Measurements from ENCODE around the gene ZBTB16.

Gene ZBTB16

DNA sequence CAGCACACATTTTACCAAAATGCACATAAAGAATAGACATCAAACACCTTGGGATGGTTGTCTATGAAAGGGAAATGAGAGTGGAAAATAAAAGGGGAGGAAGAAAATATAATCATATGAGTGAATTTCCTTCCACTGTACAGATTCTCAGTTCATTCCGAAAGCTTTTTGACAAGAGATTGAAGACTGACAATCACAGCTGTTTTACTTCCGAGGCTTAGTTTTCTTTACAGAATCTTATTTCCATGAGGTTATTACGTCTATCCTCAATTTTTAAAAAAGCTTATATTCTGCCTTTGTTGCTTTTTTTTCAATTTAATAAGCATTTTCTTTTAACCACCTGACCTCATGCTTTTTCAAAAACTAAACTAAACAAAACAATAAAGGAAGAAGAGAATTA lies 223.9 kb downstream of the ZBTB16 start:
- TF ChIP-seq, protein P1, sequence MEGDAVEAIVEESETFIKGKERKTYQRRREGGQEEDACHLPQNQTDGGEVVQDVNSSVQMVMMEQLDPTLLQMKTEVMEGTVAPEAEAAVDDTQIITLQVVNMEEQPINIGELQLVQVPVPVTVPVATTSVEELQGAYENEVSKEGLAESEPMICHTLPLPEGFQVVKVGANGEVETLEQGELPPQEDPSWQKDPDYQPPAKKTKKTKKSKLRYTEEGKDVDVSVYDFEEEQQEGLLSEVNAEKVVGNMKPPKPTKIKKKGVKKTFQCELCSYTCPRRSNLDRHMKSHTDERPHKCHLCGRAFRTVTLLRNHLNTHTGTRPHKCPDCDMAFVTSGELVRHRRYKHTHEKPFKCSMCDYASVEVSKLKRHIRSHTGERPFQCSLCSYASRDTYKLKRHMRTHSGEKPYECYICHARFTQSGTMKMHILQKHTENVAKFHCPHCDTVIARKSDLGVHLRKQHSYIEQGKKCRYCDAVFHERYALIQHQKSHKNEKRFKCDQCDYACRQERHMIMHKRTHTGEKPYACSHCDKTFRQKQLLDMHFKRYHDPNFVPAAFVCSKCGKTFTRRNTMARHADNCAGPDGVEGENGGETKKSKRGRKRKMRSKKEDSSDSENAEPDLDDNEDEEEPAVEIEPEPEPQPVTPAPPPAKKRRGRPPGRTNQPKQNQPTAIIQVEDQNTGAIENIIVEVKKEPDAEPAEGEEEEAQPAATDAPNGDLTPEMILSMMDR (IDR thresholded peaks at IDR 0.05), result no peak
- DNase-seq (ENCODE audit: low spot score), result no peak
- Histone ChIP-seq H3K4me3 (no peak overlapping the region), H3K27ac (no peak overlapping the region)

DNA sequence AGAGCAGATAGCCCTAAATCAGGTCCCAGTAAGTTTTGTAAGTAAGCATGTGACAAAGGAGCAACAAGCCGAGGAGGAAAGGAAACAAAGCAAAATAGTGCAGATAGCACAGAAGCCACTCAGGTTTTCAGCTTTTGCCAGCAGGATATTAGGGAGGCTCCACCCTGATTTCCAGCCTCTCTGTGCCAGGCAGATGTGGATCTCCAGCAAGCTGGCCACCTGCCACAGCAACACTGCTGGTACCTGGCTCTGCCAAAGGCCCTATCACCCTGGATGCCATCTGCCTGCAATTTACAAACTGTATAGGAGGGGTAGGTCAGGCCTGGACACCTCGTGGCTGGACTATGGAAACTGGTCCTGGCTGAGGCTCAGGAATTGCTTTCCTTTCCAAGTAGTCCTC lies 224.5 kb downstream of the ZBTB16 start:
- TF ChIP-seq, protein P1 (IDR thresholded peaks at IDR 0.05), result no peak
- no peak for DNase-seq (ENCODE audit: low spot score)
- H3K4me3 ChIP-seq, result no peak overlapping the region
- no peak overlapping the region for H3K27ac ChIP-seq

DNA sequence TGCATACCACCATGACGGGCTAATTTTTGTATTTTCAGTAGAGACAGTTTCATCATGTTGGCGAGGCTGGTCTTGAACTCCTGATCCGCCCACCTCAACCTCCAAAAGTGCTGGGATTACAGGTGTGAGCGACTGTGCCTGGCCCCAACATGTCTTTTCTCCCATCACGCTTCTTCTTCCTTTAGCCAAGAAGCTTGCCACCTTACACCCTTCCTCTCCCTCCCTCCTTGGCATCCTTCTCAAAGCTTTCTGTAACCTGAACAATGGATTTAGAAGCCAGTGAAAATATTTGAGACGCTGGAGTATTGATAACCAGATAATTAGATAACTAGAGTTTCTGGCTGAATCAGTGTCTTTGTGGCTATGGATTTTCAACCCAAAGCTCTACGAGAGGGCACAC lies 225.4 kb downstream of the ZBTB16 start:
- Histone ChIP-seq H3K27ac (no peak overlapping the region), H3K4me3 (no peak overlapping the region)
- TF ChIP-seq, protein P1 (IDR thresholded peaks at IDR 0.05), result no peak
- no peak for DNase-seq (ENCODE audit: low spot score)

DNA sequence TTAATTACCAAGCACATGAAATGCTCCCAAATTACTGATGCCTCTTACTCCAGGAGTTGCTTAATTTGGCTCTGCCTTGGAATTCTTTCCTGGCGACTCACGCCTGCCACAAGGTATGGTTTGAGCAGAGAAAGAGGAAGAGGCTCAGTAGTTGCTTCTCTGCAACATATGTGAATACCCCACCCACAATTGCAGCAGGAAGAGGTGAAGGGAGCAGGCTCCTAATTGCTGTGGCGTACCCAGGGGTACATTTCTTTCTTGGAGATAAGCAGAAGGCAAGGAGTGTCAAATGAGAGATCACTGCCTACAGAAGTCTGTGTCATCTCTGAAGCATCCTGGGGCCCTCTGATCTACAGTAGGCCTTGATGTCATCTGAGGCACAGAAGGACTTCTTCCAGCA lies 226.1 kb downstream of the ZBTB16 start:
- Histone ChIP-seq H3K27ac (no peak overlapping the region), H3K4me3 (no peak overlapping the region)
- no peak for DNase-seq (ENCODE audit: low spot score)
- TF ChIP-seq, protein P1 (IDR thresholded peaks at IDR 0.05), result no peak

DNA sequence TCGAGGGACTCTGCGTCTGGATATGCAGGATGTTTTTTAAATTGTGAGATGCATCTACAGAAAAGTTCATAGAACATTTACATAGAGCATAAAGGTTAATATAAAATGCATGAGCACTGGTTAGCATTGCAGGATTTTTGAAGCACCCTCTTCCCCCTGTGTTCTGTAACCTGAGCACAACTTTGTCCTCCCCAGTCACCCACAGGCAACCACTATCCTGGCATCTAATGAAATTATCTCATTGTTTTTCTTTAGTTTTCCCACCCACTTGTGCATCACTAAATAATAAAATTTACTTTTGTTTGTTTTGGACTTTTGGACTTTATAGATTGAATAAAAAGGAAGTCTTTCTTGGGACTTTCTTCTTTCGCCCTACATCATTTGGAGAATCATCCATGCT lies 226.7 kb downstream of the ZBTB16 start:
- TF ChIP-seq, protein P1 (IDR thresholded peaks at IDR 0.05), result no peak
- DNase-seq (ENCODE audit: low spot score), result no peak
- Histone ChIP-seq H3K27ac (no peak overlapping the region), H3K4me3 (no peak overlapping the region)

DNA sequence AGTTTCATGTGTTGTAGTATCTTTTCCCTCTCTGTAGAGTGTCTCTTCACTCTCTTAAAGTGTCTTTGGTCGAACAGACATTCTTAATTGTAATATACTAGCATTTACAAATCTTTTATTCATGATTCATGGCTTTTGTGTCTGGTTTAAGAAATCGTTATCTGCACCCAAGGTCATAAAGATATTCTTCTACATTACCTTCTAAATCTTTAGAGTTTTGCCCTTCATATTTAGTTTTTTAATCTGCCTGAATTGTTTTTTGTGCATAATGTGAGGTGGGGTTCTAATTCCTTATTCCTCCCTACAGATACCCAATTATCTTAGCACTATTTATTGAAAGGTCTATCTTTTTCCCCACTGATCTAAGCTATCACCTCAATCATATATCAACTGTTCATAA lies 227.6 kb downstream of the ZBTB16 start:
- TF ChIP-seq, protein P1 (IDR thresholded peaks at IDR 0.05), result no peak
- no peak for DNase-seq (ENCODE audit: low spot score)
- H3K4me3 ChIP-seq, result no peak overlapping the region
- H3K27ac ChIP-seq, result no peak overlapping the region

DNA sequence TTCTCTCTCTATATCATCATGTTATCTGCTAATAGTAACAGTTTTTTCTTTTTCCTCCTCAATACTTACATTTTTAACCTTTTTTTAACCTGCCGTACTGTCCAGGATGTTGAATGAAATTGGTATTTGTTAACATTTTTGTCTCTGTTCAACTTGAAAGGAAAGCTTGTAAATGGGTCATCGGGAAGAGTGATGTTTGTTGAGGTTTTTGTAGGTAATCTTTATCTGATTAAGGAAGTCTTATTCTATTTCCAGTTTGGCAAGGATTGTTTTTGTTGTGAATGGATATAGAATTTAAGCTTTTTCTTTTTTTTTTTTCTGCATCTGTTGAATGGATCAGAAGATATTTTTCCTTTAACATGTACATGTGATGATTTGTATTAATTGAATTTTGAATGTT lies 228.6 kb downstream of the ZBTB16 start:
- Histone ChIP-seq H3K4me3 (no peak overlapping the region), H3K27ac (no peak overlapping the region)
- no peak for DNase-seq (ENCODE audit: low spot score)
- TF ChIP-seq, protein P1 (IDR thresholded peaks at IDR 0.05), result no peak
